OCI-LY1 (cell line): ENCODE data around the gene FBXO34.

ENCODE experiments used
- H2AFZ ChIP-seq: fragments of 200-600 bp; sonication (generic), shearing (Covaris generic); 2 replicates; pipeline ENCODE4 v1.6.0; 2014; ENCODE audit warnings: antibody characterized with exemption, mild to moderate bottlenecking, low read length
- H3F3A ChIP-seq: fragments of 200-600 bp; sonication (generic), shearing (Covaris generic); 2 replicates; pipeline ENCODE4 v1.6.0; 2014; ENCODE audit warnings: mild to moderate bottlenecking, antibody characterized with exemption, low read length, moderate library complexity; ENCODE audit not compliant: insufficient read depth
- H3K27ac ChIP-seq: fragments of 200-600 bp; sonication (generic); 2 replicates; pipeline ENCODE4 v1.5.1; 2014; ENCODE audit warnings: low read length, mixed run types, mild to moderate bottlenecking, low read depth; ENCODE audit not compliant: poor library complexity, severe bottlenecking
- H3K27me3 ChIP-seq: fragments of 200-600 bp; sonication (generic); 2 replicates; pipeline ENCODE4 v1.6.0; 2014; ENCODE audit warnings: antibody characterized with exemption, mild to moderate bottlenecking, low read length, moderate library complexity; ENCODE audit not compliant: insufficient read depth
- H3K36me3 ChIP-seq: fragments of 200-600 bp; sonication (generic); 2 replicates; pipeline ENCODE4 v1.6.1; 2014; ENCODE audit warnings: mild to moderate bottlenecking, antibody characterized with exemption, low read length, moderate library complexity, mixed read lengths; ENCODE audit not compliant: insufficient read depth
- H3K4me1 ChIP-seq: fragments of 200-600 bp; sonication (generic); 2 replicates; pipeline ENCODE4 v1.5.1; 2014; ENCODE audit warnings: mild to moderate bottlenecking, low read length, moderate library complexity; ENCODE audit not compliant: insufficient read depth, severe bottlenecking
- H3K4me2 ChIP-seq: fragments of 200-600 bp; sonication (generic), shearing (Covaris generic); 2 replicates; pipeline ENCODE4 v1.6.1; 2014; ENCODE audit warnings: low read length
- H3K4me3 ChIP-seq: fragments of 200-600 bp; sonication (generic); 2 replicates; pipeline ENCODE4 v1.5.1; 2014; ENCODE audit warnings: low read length, low read depth, mild to moderate bottlenecking, mixed read lengths; ENCODE audit not compliant: poor library complexity, severe bottlenecking
- H3K79me2 ChIP-seq: fragments of 200-600 bp; shearing (Covaris generic); 2 replicates; pipeline ENCODE4 v1.6.1; 2016; ENCODE audit warnings: mixed run types, low read length, mixed read lengths; ENCODE audit not compliant: insufficient read depth
- H3K9ac ChIP-seq: fragments of 200-600 bp; sonication (generic), shearing (Covaris generic); 2 replicates; pipeline ENCODE4 v1.6.1; 2014; ENCODE audit warnings: mild to moderate bottlenecking, low read length, mixed read lengths
- H3K9me2 ChIP-seq: fragments of 200-600 bp; sonication (generic), shearing (Covaris generic); 2 replicates; pipeline ENCODE4 v1.6.1; 2014; ENCODE audit warnings: low read depth, mild to moderate bottlenecking, low read length, mixed read lengths
- H3K9me3 ChIP-seq: fragments of 200-600 bp; shearing (Covaris generic); 2 replicates; pipeline ENCODE4 v1.6.1; 2014; ENCODE audit warnings: low read length, mixed read lengths
- H4K20me1 ChIP-seq: fragments of 200-600 bp; sonication (generic), shearing (Covaris generic); 2 replicates; pipeline ENCODE4 v1.6.0; 2016; ENCODE audit warnings: mild to moderate bottlenecking, low read length; ENCODE audit not compliant: insufficient read depth
- EZH2 ChIP-seq: fragments of 200-600 bp; sonication (generic), shearing (Covaris generic); IDR thresholded peaks from 2 replicates; pipeline ENCODE4 v1.8.0; 2017; ENCODE audit warnings: borderline replicate concordance, mixed run types, mild to moderate bottlenecking, antibody characterized with exemption, low read length, moderate library complexity, mixed read lengths
- TF ChIP-seq, protein P1 (sequence below): fragments of 200-600 bp; sonication (generic), shearing (Covaris generic); IDR thresholded peaks from 2 replicates; pipeline ENCODE4 v1.5.1; 2017; ENCODE audit warnings: mild to moderate bottlenecking, antibody characterized with exemption, low read length, moderate library complexity, mixed read lengths

FBXO34 gene

GRCh38 chr14:55401751-55402150, 130.5 kb downstream of the FBXO34 start:
- Histone ChIP-seq H3K9me2 (no peaks in the 10 kb centered on the region), H3F3A (no peaks in the 10 kb centered on the region), H3K79me2 (peaks cover 12% of the 10 kb centered on the region; the same call in 1 of the 2 replicates), H3K27me3 (no peaks in the 10 kb centered on the region), H4K20me1 (no peaks in the 10 kb centered on the region), H3K9ac (no peak overlapping the region), H3K9me3 (no peaks in the 10 kb centered on the region), H3K36me3 (no peaks in the 10 kb centered on the region), H2AFZ (no peak overlapping the region), H3K4me1 (no peaks in the 10 kb centered on the region), H3K27ac (no peak overlapping the region), H3K4me3 (no peak overlapping the region), H3K4me2 (no peak overlapping the region)
- no peak for TF ChIP-seq EZH2
- TF ChIP-seq, protein P1, sequence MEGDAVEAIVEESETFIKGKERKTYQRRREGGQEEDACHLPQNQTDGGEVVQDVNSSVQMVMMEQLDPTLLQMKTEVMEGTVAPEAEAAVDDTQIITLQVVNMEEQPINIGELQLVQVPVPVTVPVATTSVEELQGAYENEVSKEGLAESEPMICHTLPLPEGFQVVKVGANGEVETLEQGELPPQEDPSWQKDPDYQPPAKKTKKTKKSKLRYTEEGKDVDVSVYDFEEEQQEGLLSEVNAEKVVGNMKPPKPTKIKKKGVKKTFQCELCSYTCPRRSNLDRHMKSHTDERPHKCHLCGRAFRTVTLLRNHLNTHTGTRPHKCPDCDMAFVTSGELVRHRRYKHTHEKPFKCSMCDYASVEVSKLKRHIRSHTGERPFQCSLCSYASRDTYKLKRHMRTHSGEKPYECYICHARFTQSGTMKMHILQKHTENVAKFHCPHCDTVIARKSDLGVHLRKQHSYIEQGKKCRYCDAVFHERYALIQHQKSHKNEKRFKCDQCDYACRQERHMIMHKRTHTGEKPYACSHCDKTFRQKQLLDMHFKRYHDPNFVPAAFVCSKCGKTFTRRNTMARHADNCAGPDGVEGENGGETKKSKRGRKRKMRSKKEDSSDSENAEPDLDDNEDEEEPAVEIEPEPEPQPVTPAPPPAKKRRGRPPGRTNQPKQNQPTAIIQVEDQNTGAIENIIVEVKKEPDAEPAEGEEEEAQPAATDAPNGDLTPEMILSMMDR: no peak
